ENCODE data around the gene CASK.
A peak's percentile ranks its signal among the peaks of the same experiment; 100 is the strongest.
"Not testable (repeated sequence)": the region's sequence is repeated elsewhere in the genome, so short reads cannot be mapped to it uniquely, and the experiment has no call there.

The CASK gene

DNA sequence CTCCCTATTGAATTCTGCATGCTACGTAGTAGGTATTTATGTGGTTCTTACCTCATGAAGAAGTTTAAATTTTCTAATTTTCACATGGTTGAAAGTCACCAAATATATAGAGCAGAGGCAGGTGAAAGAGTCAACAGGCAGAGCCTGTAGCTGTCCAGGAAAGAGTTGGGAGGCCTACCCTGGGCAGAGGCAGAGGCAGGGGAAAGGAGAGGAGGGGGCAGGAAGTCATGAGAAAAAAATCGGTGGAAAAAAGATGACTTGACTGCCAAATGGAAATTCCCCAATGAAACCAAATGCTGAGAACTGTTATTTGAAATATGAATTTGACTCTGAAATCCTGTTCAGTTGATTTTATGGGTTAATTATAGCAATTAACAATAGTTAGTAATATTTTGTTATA, 257.7 kb downstream of the CASK start:
- TF ChIP-seq, protein P1, sequence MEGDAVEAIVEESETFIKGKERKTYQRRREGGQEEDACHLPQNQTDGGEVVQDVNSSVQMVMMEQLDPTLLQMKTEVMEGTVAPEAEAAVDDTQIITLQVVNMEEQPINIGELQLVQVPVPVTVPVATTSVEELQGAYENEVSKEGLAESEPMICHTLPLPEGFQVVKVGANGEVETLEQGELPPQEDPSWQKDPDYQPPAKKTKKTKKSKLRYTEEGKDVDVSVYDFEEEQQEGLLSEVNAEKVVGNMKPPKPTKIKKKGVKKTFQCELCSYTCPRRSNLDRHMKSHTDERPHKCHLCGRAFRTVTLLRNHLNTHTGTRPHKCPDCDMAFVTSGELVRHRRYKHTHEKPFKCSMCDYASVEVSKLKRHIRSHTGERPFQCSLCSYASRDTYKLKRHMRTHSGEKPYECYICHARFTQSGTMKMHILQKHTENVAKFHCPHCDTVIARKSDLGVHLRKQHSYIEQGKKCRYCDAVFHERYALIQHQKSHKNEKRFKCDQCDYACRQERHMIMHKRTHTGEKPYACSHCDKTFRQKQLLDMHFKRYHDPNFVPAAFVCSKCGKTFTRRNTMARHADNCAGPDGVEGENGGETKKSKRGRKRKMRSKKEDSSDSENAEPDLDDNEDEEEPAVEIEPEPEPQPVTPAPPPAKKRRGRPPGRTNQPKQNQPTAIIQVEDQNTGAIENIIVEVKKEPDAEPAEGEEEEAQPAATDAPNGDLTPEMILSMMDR (IDR thresholded peaks at IDR 0.05; ENCODE audit: low read length, missing control alignments): no peak
- peak; percentile 12 for DNase-seq (ENCODE audit: low read depth)
- H3K4me3 ChIP-seq (replicated peaks; ENCODE audit: low read depth, low read length): no peak overlapping the region

DNA sequence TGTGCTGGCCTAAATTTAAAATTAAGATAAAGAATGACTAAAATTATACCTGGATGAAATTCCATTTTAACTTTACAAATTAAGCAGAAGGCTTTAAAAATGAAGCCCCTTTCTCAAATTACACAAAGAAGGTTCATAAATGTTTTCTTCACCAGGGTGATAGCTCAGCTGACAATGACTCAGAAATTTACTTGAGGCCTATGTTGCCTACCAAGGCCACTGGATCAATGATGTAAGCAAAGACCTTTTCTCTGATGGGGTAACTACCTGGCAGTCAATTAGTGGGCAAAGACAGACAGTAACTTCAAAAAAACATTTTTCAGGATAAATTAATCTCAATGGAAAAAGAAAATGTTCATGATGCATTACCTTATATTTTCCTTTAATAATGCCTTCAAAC, 258.4 kb downstream of the CASK start:
- TF ChIP-seq, protein P1 (IDR thresholded peaks at IDR 0.05; ENCODE audit: low read length, missing control alignments): no peak
- peak; percentile 3 for DNase-seq (ENCODE audit: low read depth)
- no peak overlapping the region for H3K4me3 ChIP-seq (replicated peaks; ENCODE audit: low read depth, low read length)

GRCh38 chrX:41664375-41664901, 258.9 kb downstream of the CASK start:
- no peak overlapping the region for H3K4me3 ChIP-seq (replicated peaks; ENCODE audit: low read depth, low read length)
- TF ChIP-seq, protein P1 (IDR thresholded peaks at IDR 0.05; ENCODE audit: low read length, missing control alignments): no peak
- no peak for DNase-seq (ENCODE audit: low read depth)

DNA sequence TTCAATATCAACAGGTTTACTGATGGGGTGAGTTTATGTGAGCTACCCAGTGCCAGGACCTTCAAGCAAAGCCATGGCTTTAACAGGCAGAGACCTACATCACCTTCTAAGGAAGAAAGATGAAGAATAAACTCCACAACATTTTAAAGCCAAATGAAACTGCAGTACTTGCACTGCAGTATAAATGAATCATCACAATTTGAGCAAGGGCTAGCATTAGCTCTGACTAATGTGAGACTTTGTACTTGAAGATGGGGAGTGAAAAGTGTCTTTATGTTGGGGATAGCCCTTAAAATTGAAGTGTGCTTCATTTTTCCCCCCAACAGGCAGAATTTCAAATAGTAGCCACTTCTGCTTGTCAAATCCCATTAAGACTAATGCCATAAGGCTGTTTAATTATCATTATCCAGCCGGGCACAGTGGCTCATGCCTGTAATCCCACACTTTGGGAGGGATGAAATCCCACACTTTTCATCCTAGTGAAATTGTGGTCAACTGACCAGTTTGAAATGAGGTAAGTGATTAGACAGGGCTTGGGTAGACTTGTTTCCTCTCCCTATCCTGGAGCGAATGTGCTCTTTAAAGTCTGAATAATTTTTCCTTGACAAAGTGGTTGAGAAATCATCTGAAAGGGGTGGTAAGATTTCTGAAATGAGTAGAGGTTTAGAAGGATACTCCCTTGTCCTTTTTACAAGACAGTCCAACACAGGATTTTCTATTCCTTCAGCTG, 261.8 kb downstream of the CASK start:
- no peak overlapping the region for H3K4me3 ChIP-seq (replicated peaks; ENCODE audit: low read depth, low read length)
- TF ChIP-seq, protein P1 (IDR thresholded peaks at IDR 0.05; ENCODE audit: low read length, missing control alignments): no peak
- DNase-seq (ENCODE audit: low read depth): peak; percentile 26

GRCh38 chrX:41655631-41656030, 267.7 kb downstream of the CASK start:
- H3K4me3 ChIP-seq (replicated peaks; ENCODE audit: low read depth, low read length): no peak overlapping the region
- DNase-seq (ENCODE audit: low read depth): peak; percentile 3
- TF ChIP-seq, protein P1 (IDR thresholded peaks at IDR 0.05; ENCODE audit: low read length, missing control alignments): no peak

- H3K4me3 ChIP-seq (replicated peaks; ENCODE audit: low read depth, low read length): no peak overlapping the region
- TF ChIP-seq, protein P1 (IDR thresholded peaks at IDR 0.05; ENCODE audit: low read length, missing control alignments): no peak
- no peak for DNase-seq (ENCODE audit: low read depth)
Observed at GRCh38 chrX:41655101-41655500, 268.3 kb downstream of the CASK start.

DNA sequence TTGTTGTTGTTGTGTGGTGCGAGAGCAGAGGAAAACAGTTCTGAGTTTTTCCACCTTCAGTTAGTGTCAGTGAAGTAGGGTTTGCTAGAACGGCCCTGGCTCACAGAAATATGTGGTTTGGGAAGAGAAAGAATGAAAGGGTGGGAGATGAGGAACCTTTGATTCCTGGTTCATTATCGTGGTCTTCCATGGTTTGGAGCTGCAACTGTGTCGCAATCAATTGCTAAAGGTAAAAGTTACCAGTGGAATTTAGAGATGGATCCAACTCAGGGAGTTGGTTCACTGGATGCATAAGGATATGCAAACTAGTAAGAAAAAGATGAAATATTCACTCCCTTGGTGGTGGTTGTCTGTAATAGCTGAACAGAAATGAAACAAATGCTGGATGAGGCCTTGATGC, 270.2 kb downstream of the CASK start:
- no peak overlapping the region for H3K4me3 ChIP-seq (replicated peaks; ENCODE audit: low read depth, low read length)
- DNase-seq (ENCODE audit: low read depth): no peak
- TF ChIP-seq, protein P1 (IDR thresholded peaks at IDR 0.05; ENCODE audit: low read length, missing control alignments): no peak

GRCh38 chrX:41646201-41646600, 277.2 kb downstream of the CASK start:
- not testable (repeated sequence) for H3K4me3 ChIP-seq (replicated peaks; ENCODE audit: low read depth, low read length); DNase-seq (ENCODE audit: low read depth)
